ENCODE data around the gene SIL1. TPM values are rescaled to one million over a fixed set of nuclear protein-coding genes. Genes with fewer than 3 reads are reported as not detected.
A peak's percentile ranks its signal among the peaks of the same experiment; 100 is the strongest.

Gene SIL1
- total and polyA plus RNA-seq, 2 of the 13 experiments (the other 11 are each of a cell fraction or from before 2014, with no cell fraction given) = 26.0 to 30.0 TPM

DNA sequence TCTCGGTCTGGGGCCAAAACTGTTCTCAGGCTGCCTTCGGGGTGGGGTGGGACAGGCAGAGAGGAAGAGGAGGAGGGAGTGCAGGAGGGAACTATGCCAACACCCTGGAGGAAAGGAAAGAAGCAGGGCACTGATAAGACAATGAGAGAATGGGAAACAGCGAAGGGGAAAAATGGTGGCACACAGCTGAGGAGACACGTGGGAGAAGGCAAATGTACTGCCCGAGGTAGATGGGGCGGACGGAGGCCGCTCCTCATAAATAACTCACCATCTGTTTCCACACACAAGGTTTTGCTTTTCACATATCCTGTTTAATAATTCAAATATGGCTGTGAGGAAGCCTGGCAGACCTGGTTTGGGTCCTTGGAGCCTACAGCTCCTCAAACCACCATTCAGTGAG is 174.9 kb downstream of the SIL1 start:
- no peak overlapping the region for H3K4me3 ChIP-seq (replicated peaks in 1 of 3; ENCODE audit: insufficient read depth in 1 of 3, low read depth in 2 of 3, low read length in 3 of 3)
- no peak overlapping the region for H3K27ac ChIP-seq (ENCODE audit: extremely low read length, insufficient read depth, low read length)
- H3K4me2 ChIP-seq (ENCODE audit: low read depth, low read length) = no peak overlapping the region
- no peaks in the 10 kb centered on the region for H3K79me2 ChIP-seq (ENCODE audit: insufficient read depth, low read length)
- TF ChIP-seq PHF5A (CRISPR knock-in tag; IDR thresholded peaks at IDR 0.05; ENCODE audit: low read depth, unreplicated experiment) (no peak), EHMT2 (IDR thresholded peaks at IDR 0.05; ENCODE audit: borderline replicate concordance, low read depth, low read length) (no peak), ERF (CRISPR knock-in tag; IDR thresholded peaks at IDR 0.05) (no peak), GFI1 (CRISPR knock-in tag; IDR thresholded peaks at IDR 0.05; ENCODE audit: borderline replicate concordance) (no peak)
- ATAC-seq = no peak
- no peak for DNase-seq (ENCODE audit: low spot score)
- in situ Hi-C loops (cut with HindIII; ENCODE audit: extremely low pct_ligation_motif_present, low pct_unique_long_range_greater_than_20kb) = no loop called here
- ChIA-PET POLR2A (no interaction called here), CTCF (ENCODE audit: low intra/inter-chr PET ratio, low total read pairs) (no interaction called here)
- no peak for FAIRE-seq
- no peaks in the 10 kb centered on the region for H3K9me3 ChIP-seq (ENCODE audit: low read length)
- H3K36me3 ChIP-seq (replicated peaks in 1 of 2; ENCODE audit: control insufficient read depth in 1 of 2, insufficient read depth in 2 of 2, low read length in 2 of 2) = peaks cover 4 to 15% of the 10 kb centered on the region in 2 experiments; a peak in 4 of 5 replicates
- H3K9ac ChIP-seq (ENCODE audit: insufficient read depth, low read depth, low read length) = no peak overlapping the region
- no peaks in the 10 kb centered on the region; a peak in 1 of 5 replicates for H3K27me3 ChIP-seq (ENCODE audit: control insufficient read depth in 1 of 2, insufficient read depth in 2 of 2, low read length in 2 of 2)
- intact Hi-C loops (cut with micrococcal nuclease; ENCODE audit: unreplicated experiment) = no loop called here
- no peak overlapping the region for H2AFZ ChIP-seq (ENCODE audit: low read length)
- no peaks in the 10 kb centered on the region for H4K20me1 ChIP-seq (ENCODE audit: insufficient read depth, low read length)
- 93% methylated on average over 8 of the region's 8 CpGs for WGBS (ENCODE audit: low lambda C conversion rate)
- no peaks in the 10 kb centered on the region for H3K4me1 ChIP-seq (ENCODE audit: insufficient read depth, low read length)
- no TSS peak for BruUV-seq (replicated peaks)

DNA sequence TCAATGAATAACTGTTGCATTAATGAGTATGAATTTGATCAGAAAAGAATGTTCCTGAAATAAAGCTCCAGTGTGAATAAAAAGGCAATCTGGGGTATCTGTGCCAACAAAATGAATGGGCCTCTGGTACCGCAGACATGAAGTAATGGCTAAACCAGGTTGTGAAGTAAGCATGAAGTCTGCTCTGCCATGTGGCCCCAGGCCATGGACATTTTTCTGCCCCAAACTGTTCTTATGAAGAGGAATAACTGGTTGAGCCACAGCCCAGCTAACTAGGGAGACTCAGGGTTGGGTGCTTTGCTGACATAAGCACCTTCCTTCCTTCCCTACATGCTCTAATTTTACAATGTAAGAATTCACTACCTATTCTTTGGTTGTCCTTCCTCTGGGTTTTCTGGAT is 175.6 kb downstream of the SIL1 start:
- in situ Hi-C loops (cut with HindIII; ENCODE audit: extremely low pct_ligation_motif_present, low pct_unique_long_range_greater_than_20kb) = no loop called here
- Histone ChIP-seq H4K20me1 (ENCODE audit: insufficient read depth, low read length) (no peaks in the 10 kb centered on the region), H2AFZ (ENCODE audit: low read length) (no peak overlapping the region), H3K27ac (ENCODE audit: extremely low read length, insufficient read depth, low read length) (no peak overlapping the region), H3K4me3 (replicated peaks in 1 of 3; ENCODE audit: insufficient read depth in 1 of 3, low read depth in 2 of 3, low read length in 3 of 3) (no peak overlapping the region), H3K36me3 (replicated peaks in 1 of 2; ENCODE audit: control insufficient read depth in 1 of 2, insufficient read depth in 2 of 2, low read length in 2 of 2) (peaks cover 4 to 15% of the 10 kb centered on the region in 2 experiments; a peak in 4 of 5 replicates), H3K9ac (ENCODE audit: insufficient read depth, low read depth, low read length) (no peak overlapping the region), H3K9me3 (ENCODE audit: low read length) (no peaks in the 10 kb centered on the region), H3K4me2 (ENCODE audit: low read depth, low read length) (no peak overlapping the region), H3K4me1 (ENCODE audit: insufficient read depth, low read length) (no peaks in the 10 kb centered on the region), H3K79me2 (ENCODE audit: insufficient read depth, low read length) (no peaks in the 10 kb centered on the region), H3K27me3 (ENCODE audit: control insufficient read depth in 1 of 2, insufficient read depth in 2 of 2, low read length in 2 of 2) (no peaks in the 10 kb centered on the region; a peak in 1 of 5 replicates)
- FAIRE-seq = no peak
- POLR2A ChIA-PET = no interaction called here
- CTCF ChIA-PET (ENCODE audit: low intra/inter-chr PET ratio, low total read pairs) = no interaction called here
- intact Hi-C loops (cut with micrococcal nuclease; ENCODE audit: unreplicated experiment) = no loop called here
- no peak for DNase-seq (ENCODE audit: low spot score)
- TF ChIP-seq ZNF546 (CRISPR knock-in tag; conservative IDR thresholded peaks at IDR 0.05) = no peak
- peak in 1 of 2 experiments; percentile 30; a peak in 1 of 4 replicates for TF ChIP-seq MAFK (conservative IDR thresholded peaks at IDR 0.05 in 1 of 2, IDR thresholded peaks at IDR 0.05 in 1 of 2; ENCODE audit: low read length in 2 of 2)
- no peak for TF ChIP-seq ZNF780A (CRISPR knock-in tag; IDR thresholded peaks at IDR 0.05)
- no peak for TF ChIP-seq E2F5 (CRISPR knock-in tag; conservative IDR thresholded peaks at IDR 0.05)
- no TSS peak for BruUV-seq (replicated peaks)
- ATAC-seq = no peak
- WGBS (ENCODE audit: low lambda C conversion rate) = 100% methylated on average over 1 of the region's 1 CpG
